ENCODE measurements around the gene SERAC1. TPM values are rescaled to one million over a fixed set of nuclear protein-coding genes. Genes with fewer than 3 reads are reported as not detected.

The SERAC1 gene
- total and polyA plus RNA-seq, 10 of the 15 experiments (the other 5 are each of a cell fraction or from before 2014, with no cell fraction given), result 0.76 to 2.9 (median 2.2) TPM

- no peak for FAIRE-seq
- WGBS (ENCODE audit: insufficient coverage, insufficient replicate concordance, low lambda C conversion rate, missing lambda C conversion rate), result 86% methylated on average over 8 of the region's 8 CpGs
- intact Hi-C loops (cut with micrococcal nuclease; ENCODE audit: unreplicated experiment) (no loop called here), in situ Hi-C loops (cut with MboI) (no loop called here)
- Histone ChIP-seq H4K20me1 (ENCODE audit: control insufficient read depth, insufficient read depth) (no peaks in the 10 kb centered on the region), H3K4me2 (ENCODE audit: control insufficient read depth, insufficient read depth) (no peak overlapping the region), H3K27ac (ENCODE audit: control insufficient read depth, insufficient read depth) (no peak overlapping the region), H3K79me2 (ENCODE audit: control insufficient read depth, insufficient read depth, low read length) (no peaks in the 10 kb centered on the region), H3K4me3 (no peak overlapping the region), H3K4me1 (ENCODE audit: control insufficient read depth, insufficient read depth, low read length) (no peaks in the 10 kb centered on the region), H3K9ac (ENCODE audit: control insufficient read depth, insufficient read depth, low read length) (no peak overlapping the region), H3K27me3 (replicated peaks in 1 of 2; ENCODE audit: control insufficient read depth in 2 of 2, insufficient read depth in 2 of 2, low read length in 1 of 2) (no peaks in the 10 kb centered on the region), H2AFZ (ENCODE audit: control insufficient read depth, low read depth, low read length) (no peak overlapping the region), H3K36me3 (ENCODE audit: control insufficient read depth in 2 of 2, insufficient read depth in 2 of 2, low read length in 1 of 2) (no peaks in the 10 kb centered on the region; a peak in 1 of 4 replicates), H3K9me3 (replicated peaks; ENCODE audit: control insufficient read depth, insufficient read depth, low read length) (no peaks in the 10 kb centered on the region; the same call in 2 of the 3 replicates)
- ATAC-seq, result no peak
- RAD21 ChIA-PET (ENCODE audit: unreplicated experiment), result no interaction called here
- no peak for DNase-seq (ENCODE audit: low read depth, low spot score)
- SMC1A ChIA-PET (ENCODE audit: uncharacterized antibody, unreplicated experiment), result no interaction called here
- POLR2A ChIA-PET, result no interaction called here
- CTCF ChIA-PET, result interaction anchor here (1.4 kb wide), 1 partner anchor 29 kb away, joined by 4 read pairs; no protein-coding TSS in a partner anchor
- TF ChIP-seq STAT3 (IDR thresholded peaks at IDR 0.05; ENCODE audit: low read depth, low read length), result no peak
- no peak for TF ChIP-seq ZZZ3 (IDR thresholded peaks at IDR 0.05; ENCODE audit: control insufficient read depth, insufficient read length, low read depth)
- TF ChIP-seq MTA2 (IDR thresholded peaks at IDR 0.05; ENCODE audit: low read depth), result no peak
- TF ChIP-seq NR2C2 (IDR thresholded peaks at IDR 0.05; ENCODE audit: borderline replicate concordance, control insufficient read depth, insufficient read length, low read depth), result no peak
- no peak for TF ChIP-seq JUND (IDR thresholded peaks at IDR 0.05; ENCODE audit: low read depth, low read length)
- no peak for TF ChIP-seq MTA3 (IDR thresholded peaks at IDR 0.05; ENCODE audit: borderline replicate concordance, low read length)
- TF ChIP-seq FOXK2 (IDR thresholded peaks at IDR 0.05), result no peak
- TF ChIP-seq CHD2 (IDR thresholded peaks at IDR 0.05; ENCODE audit: borderline replicate concordance, low read depth, low read length), result no peak
- no peak for TF ChIP-seq HSF1 (IDR thresholded peaks at IDR 0.05; ENCODE audit: low read depth, low read length)
- no peak for TF ChIP-seq GABPA (IDR thresholded peaks at IDR 0.05; ENCODE audit: low read depth)
- no peak for TF ChIP-seq RFX5 (IDR thresholded peaks at IDR 0.05; ENCODE audit: low read depth, low read length)
- no peak for TF ChIP-seq MAX (IDR thresholded peaks at IDR 0.05; ENCODE audit: low read depth, low read length)
- no TSS peak for BruUV-seq (replicated peaks)
These were observed 17.8 kb upstream of the SERAC1 start for GRCh38 chr6:158185729-158186456.

All from GM12878 (cell line).